ENCODE data around the gene CNRIP1. TPM values are rescaled to one million over a fixed set of nuclear protein-coding genes. Genes with fewer than 3 reads are reported as not detected.

The CNRIP1 gene
- polyA plus RNA-seq, 2 of the 4 experiments (the other 2 are of a cell fraction), result 0.93 to 2.9 TPM

- Histone ChIP-seq H3K4me3 (no peak overlapping the region), H3K9me3 (no peaks in the 10 kb centered on the region), H3K4me1 (no peaks in the 10 kb centered on the region), H3K27ac (no peak overlapping the region), H3K4me2 (no peak overlapping the region)
- DNase-seq (ENCODE audit: low read depth in 1 of 2, low spot score in 1 of 2) (no peak), ATAC-seq (no peak), FAIRE-seq (no peak)
- TF ChIP-seq ZNF302 (CRISPR knock-in tag; IDR thresholded peaks at IDR 0.05) (no peak), SREBF2 (IDR thresholded peaks at IDR 0.05) (no peak), FOXS1 (CRISPR knock-in tag; IDR thresholded peaks at IDR 0.05) (no peak), ATOH8 (CRISPR knock-in tag; IDR thresholded peaks at IDR 0.05; ENCODE audit: low read depth) (no peak), CTCF (IDR thresholded peaks at IDR 0.05) (no peak), POLR2AphosphoS2 (conservative IDR thresholded peaks at IDR 0.05; ENCODE audit: low read length) (no peak), ESRRA (IDR thresholded peaks at IDR 0.05; ENCODE audit: borderline replicate concordance, low read length) (no peak), REST (IDR thresholded peaks at IDR 0.05) (no peak), JUN (IDR thresholded peaks at IDR 0.05) (no peak), EHF (CRISPR knock-in tag; IDR thresholded peaks at IDR 0.05) (no peak), BHLHE40 (IDR thresholded peaks at IDR 0.05; ENCODE audit: low read depth, low read length) (no peak), BCL3 (IDR thresholded peaks at IDR 0.05) (no peak), PHF8 (IDR thresholded peaks at IDR 0.05; ENCODE audit: borderline replicate concordance, low read depth) (no peak), KDM5A (IDR thresholded peaks at IDR 0.05) (no peak), EP300 (IDR thresholded peaks at IDR 0.05) (no peak), ELK1 (IDR thresholded peaks at IDR 0.05; ENCODE audit: low read depth, low read length) (no peak), JUNB (IDR thresholded peaks at IDR 0.05) (no peak), KDM1A (IDR thresholded peaks at IDR 0.05; ENCODE audit: low read depth) (no peak)
- POLR2A ChIA-PET, result no interaction called here
- CTCF ChIA-PET, result interaction anchor here (0.6 to 1.6 kb wide), 3 partner anchors 9 to 201 kb away, joined by 3 to 6 read pairs (median 3); partner anchors contain the start of gene CNRIP1
Measured at GRCh38 chr2:68311033-68311432, 8.7 kb downstream of the CNRIP1 start.

GRCh38 chr2:68309426-68309825 is 10.3 kb downstream of the CNRIP1 start:
- Histone ChIP-seq H3K4me2 (no peak overlapping the region), H3K4me1 (no peaks in the 10 kb centered on the region), H3K27ac (no peak overlapping the region), H3K9me3 (no peaks in the 10 kb centered on the region), H3K4me3 (no peak overlapping the region)
- no peak for DNase-seq (ENCODE audit: low read depth in 1 of 2, low spot score in 1 of 2)
- POLR2A ChIA-PET, result no interaction called here
- CTCF ChIA-PET, result interaction anchor here (1.4 to 2.1 kb wide), 3 partner anchors 17 to 186 kb away, joined by 3 to 7 read pairs (median 3); no protein-coding TSS in a partner anchor
- ATAC-seq, result no peak
- FAIRE-seq, result no peak
- TF ChIP-seq MAX (IDR thresholded peaks at IDR 0.05) (no peak), CHD2 (IDR thresholded peaks at IDR 0.05; ENCODE audit: low read length, partially characterized antibody) (no peak), CHD4 (IDR thresholded peaks at IDR 0.05; ENCODE audit: borderline replicate concordance) (no peak), CBX2 (IDR thresholded peaks at IDR 0.05; ENCODE audit: borderline replicate concordance, low read depth) (no peak), EHMT2 (IDR thresholded peaks at IDR 0.05; ENCODE audit: low read depth) (no peak), RARB (CRISPR knock-in tag; IDR thresholded peaks at IDR 0.05) (no peak), FOSB (CRISPR knock-in tag; IDR thresholded peaks at IDR 0.05) (no peak), KDM1A (IDR thresholded peaks at IDR 0.05; ENCODE audit: low read depth) (no peak), FOXS1 (CRISPR knock-in tag; IDR thresholded peaks at IDR 0.05) (no peak), REST (IDR thresholded peaks at IDR 0.05) (no peak), ESRRA (IDR thresholded peaks at IDR 0.05; ENCODE audit: borderline replicate concordance, low read length) (no peak), POLR2AphosphoS2 (conservative IDR thresholded peaks at IDR 0.05; ENCODE audit: low read length) (no peak)

Data from A549 (cell line).